Stimulated activated CD8-positive, alpha-beta memory T cell treated with anti-CD3 and anti-CD28 coated beads, Interleukin-15, amount 100 ng/mL, for 4 hours (primary cell): Measurements from ENCODE around the gene NCR2.

Experiments used
- DNase-seq, 2 donors: peaks; one replicate each; pipeline ENCODE4 v3.0.0-alpha.2; 2020; ENCODE audit warnings: low read depth in 2 of 2

The NCR2 gene

DNA sequence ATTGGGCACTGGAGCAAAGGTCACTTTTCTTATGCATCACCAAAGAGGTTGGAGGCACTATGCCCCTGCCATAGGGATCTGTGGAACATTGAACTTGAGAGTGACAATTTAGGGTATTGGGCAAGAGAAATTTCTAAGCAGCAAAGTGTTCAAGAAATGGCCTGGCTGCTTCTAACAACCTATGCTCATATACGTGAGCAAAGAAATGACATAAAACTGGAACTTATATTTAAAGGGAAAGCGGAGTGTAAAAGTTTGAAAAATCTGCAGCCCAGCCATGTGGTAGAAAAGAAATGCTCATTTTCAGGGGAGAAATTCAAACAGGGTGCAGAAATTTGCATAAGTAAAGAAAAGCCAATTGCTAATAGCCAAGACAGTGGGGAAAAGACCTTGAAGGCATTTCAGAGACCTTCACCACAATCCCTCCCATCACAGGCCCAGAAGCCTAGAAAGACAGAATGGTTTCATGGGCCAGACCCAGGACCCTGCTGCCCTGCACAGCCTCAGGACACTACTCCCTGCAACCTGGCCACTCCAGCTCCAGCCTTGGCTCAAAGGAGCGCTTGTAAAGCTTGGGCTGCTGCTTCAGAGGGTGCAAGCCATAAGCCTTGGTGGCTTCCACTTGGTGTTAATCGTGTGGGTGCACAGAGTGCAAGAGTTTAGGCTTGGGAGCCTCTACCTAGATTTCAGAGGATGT, 24.4 kb downstream of the NCR2 start:
- no peak for DNase-seq

DNA sequence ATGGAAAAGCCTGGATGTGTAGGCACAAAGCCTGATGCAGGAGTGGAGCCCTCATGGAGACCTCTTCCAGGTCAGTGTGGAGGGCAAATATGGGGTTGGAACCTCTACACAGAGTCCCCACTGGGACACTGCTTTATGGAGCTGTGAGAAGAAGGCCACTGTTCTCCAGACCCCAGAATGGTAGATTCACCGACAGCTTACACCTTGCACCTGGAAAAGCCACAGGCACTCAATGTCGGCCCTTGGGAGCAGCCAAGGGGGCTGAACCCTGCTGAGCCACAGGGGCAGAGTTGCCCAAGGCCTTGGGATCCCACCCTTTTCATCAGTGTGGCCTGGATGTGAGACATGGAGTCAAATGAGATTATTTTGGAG, 24.9 kb downstream of the NCR2 start:
- no peak for DNase-seq

DNA sequence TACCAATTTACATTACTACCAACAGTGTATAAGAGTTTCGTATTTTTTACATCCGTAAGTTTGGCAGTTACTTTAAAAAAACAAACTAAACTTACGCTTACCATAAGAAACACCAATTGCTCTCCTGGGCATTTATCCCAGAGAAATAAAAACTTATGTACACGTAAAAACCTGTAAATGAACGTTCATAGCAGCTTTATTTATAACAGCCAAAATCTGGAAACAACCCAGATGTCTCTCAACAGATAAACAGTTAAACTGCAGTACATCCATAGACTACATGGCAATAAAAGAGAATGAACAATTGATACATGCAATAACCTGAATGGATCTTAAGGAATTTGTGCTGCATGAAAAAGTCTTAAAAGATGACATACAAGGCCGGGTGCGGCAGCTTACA, 30.7 kb downstream of the NCR2 start:
- no peak for DNase-seq

DNA sequence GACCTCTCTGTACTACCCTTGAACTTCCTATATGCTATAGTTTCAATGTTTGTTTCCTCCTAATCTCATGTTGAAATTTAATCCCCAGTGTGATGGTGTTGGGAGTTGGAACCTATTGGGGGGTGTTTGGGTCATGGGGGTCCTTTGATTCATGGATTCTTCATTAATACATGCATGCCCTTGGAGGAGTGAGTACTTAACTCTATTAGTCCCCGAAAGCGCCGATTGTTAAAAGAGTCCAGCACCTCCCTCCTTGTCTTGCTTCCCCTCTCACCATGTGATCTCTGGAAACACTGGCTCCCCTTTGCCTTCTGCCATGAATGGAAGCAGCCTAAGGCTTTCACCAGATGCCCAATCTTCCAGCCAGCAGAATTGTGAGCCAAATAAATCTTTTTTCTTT, 31.7 kb downstream of the NCR2 start:
- no peak for DNase-seq

DNA sequence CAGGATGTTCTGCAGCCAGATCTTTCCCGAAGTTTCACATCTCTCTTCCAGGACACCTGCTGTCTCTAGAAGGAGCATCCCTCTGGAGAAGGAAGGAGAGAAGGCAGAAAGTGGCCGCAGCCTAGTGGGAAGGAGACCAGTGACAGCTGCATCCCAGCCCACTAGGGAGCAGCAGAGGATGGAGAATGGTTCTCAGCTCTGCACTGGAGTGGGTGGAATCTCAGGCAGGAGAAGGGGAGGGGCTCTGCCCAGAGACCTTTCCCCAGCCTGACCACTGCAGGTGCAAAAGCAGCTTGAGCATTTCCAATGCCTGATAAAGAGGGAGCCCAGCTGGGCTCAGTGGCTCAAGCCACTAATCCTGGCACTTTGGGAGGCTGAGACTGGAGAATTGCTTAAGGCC, 32.3 kb downstream of the NCR2 start:
- no peak for DNase-seq

DNA sequence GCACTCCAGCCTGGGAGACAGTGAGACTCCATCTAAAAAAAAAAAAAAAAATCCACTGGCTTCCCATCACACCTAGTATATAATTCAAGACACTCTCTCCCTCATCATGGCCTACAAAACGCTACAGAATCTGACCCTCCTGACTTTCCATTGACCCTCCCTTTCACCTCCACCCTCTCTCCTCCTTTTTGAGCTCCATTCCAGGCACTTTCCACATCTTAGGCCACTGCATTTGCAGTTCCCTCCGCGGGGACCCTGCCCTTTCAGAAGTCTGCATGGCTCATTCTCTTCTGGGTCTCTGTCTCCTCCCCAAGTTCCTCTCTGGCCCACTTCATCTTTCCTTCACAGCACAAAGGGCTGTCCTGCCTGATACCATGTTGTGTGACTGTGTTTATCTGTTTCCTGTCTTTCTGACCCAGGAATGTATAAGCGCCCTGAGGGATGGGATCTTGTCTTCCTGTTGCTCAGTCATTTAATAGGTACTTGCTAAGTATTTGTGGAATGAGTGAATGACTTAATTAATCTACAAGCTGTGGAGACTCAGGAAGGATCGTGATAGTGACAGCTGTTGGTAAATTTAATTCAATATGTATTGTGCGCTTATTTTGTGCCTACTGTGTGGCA, 35.2 kb downstream of the NCR2 start:
- DNase-seq = no peak

DNA sequence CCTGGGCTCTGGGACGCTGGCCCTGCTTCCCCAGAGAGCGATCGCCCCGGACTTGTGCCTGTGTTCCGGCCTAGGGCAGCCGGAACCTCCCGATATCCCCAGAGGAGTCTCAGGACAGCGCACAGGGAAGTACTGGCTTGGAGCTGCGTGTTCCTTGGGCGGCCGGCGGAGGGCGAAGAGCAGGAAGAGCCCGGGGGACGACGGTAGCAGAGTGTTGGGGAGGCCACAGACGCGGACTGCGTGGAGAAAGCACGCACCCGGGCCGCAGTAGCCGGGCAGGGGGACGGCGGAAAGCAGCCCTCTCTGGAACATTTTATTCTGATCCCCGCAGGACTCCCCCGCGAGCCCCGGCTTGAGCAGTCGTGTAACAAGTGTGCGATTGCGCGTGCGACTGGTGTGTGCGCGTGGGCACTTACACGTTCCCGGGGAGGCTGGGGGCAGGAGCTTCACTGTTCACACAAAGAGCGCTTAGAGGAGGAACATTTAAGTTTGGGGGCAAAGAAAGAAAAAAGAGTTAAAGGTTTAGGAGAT, 36.1 kb downstream of the NCR2 start:
- DNase-seq = no peak

DNA sequence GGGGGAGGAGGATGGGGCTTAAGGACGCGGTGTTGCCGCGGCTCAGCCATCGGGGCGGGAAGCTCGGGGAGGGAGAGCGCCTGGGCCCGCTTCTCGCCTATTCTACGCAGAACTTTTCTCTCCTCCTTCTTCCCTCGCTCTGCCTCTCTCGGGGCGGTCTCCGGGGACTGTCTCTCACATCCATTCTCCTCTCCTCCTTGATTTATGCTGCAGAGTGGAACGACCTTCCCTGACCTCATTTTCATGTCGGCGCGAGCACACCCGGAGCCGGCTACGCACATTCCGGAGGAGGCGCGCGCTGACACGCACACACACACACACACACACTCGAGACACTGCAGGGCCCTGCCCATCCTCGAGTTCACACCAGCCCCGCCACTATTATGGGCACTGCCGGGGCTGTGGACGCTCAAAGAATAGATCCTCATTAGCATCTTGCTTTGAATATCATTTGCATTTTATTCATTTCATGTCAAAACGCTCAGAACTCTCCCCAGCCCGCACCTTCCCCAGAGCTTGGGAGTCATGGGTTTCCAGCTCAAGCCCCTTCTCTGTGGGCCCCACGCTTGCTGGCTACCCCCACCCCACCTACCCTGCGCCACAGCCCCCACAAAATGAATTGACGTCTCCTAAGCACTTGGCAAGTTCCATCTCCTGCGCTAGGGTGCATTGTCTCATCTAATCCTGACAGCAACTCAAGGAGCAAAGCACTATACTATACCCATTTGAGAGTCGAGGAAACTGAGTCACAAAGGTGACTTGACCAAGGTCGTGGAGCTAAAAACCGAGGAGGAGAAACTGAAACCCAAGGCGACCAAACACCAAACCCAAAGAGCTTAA, 36.8 kb downstream of the NCR2 start:
- DNase-seq = no peak

DNA sequence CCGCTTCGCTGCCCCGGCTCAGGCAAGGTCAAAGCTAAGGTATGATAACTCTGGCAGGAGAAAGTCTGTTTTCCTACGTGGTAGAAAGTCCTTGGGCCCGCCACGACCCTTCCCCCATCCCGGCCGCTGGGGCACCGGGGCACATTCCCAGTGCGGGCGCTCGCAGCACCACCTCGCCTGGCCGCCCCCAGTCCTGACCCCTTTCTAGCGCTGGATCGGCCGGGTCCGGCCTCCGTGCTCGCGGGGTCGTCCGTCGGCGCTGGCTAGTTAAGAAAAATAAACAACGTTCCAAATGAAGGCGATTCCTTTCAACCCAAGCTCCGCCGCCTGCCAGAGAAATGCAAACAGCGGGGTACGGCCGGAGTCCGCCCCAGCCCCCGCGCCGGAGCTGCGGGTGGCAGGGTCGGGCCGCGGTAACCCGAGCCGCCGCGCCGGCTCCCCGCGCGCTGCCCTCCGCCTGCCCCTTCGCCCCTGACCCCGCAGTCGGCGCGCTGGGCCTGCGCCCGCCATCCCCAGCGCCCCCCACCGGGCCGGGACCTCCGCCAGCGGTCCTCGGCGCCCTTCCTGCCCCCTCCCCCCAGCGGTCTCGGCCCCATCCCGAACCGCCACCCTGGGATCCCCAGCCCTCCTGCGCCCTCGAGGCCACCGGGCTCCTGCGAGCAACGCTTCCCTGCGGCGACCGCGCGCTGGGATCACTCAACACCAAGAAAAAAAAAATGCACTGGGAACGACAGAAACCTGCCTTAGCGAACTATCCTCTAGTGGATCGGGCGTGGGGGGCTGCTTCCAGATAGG, 37.6 kb downstream of the NCR2 start:
- no peak for DNase-seq

DNA sequence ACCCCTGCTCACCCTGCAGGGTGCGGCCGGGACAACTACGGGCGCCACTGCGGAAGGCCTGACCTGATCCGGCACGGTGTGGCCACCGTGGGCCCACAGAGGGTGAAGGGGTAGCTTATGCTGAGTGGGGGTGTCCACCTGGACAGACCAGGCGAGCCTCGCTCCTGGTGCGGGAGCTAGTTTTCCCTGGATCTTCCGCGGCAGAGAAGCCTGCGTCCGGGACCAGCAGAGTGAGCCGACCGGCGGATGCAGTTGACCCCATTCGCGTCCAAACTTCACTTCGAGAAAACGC, 38.2 kb downstream of the NCR2 start:
- DNase-seq = no peak

DNA sequence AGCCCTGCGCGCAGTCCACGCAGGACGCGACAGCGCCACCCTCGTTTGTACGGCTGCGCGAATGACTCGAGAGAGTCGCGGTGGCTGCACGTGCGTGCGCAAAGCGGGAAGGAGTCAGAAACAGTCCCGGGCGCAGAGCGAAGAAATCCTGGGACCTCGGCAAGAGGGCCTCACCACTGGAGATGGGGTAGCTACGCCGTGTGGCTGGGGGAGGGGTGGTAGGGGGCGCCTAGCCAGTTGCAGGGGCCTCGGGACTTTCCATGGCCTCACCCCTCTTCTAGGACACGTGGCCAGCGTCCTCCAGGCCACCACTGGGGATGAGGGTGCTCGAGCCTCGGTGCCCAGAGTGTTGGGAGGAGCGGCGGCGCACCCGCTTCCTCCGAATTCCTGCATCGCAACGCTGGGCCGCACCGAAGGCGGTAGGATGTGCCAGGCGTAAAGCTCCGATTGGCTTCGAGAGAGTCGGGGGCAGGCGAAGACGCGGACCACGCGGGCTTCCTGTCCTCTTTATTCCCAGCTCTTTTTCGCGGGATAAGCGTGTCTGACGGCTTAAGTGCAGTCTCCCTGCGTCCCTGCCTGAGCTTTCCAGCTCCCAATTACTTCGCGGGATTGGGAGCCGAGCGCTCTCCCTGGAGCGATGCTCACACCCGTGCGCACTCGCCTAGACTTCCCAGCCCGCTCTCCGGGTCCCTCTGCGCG, 38.7 kb downstream of the NCR2 start:
- DNase-seq = no peak

DNA sequence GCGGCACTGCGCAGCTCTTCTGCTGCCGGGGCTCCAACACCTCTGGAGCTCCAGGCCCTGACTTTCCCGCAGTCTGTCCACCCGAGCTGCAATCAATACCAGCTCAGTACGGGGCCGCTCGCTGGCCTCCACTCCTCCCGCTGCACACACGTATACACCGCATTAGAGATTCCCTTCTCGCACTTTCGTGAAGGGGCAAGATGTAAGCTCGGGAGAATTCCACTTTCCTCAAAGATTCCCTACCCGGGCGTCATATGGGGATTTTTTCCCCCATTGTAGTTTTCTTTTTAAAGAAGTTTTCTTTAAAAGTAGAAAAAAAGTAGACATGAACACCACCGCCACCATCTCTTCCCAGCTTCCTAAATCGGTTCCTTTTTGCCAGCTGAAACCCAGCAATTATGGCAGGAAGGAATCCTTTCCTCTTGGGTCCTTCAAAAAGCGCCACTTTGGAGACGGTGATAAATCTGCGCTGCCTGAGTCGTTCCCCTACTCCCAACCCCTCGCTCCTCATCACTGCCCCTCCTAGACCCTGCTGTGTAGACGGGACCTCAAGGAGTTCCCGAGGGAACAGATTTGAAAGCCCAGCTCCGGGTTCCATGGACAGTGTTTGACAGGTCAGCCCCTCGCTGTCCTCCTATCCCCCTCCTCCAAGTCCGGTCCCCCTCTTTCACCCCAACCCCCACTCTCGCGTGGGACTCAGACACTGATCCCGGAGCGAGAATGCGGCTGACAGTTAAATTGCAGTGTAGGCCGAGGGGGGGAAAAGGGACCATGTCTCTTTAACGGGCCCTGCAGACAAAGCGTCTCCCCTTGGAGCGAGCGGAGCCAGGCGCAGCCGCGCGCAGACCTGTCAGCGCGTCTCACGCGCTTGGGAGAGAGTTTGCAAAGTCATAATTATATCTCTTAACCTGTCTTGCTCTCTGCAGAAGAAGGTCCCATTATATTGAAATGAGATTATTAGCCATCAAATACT, 39.5 kb downstream of the NCR2 start:
- no peak for DNase-seq

DNA sequence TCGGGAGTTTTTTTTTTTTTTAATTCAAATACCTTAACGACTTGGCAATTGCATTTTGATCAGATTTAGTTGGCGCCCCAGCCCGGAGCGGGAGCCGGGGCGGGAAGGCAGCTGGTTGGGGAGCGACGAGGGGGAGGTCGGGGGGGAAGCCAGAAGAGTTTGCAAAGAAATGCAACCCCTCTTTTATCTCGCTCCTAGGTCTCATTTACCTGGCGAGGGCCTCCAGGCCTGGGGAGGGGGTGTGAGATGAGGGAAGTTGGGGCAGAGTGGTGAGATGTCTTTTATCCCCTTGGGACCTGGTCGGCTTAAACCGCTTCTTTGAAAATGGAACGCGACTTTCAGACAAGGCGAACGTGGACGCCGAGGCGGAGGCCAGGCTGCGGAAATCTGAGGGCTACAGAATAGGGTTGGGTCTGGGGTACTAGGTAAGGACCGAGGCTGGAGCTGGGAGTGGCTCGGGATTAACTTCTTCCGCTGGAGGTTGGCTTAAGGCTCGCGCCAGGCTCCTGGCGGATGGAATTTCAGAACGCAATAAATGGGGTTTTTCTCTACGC, 40.3 kb downstream of the NCR2 start:
- DNase-seq = no peak

DNA sequence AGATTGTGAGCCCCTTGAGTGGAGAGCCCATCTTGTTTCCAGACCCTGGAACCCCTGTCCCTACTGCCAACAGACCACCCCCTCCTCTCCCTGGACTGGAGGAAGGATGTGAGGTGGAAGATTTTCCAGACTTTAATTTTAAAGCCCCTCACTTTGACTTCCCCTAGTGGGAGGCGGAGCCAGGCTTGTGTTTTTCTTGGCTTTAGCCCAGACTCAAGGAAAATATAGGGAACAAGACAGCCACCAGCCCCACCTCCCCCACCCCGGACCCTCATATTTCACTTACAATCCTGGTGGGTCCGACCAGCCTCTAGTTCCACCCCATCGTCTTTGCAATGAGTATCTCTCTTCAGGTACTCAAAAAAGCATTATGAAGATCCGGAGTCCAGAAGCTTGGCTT, 40.8 kb downstream of the NCR2 start:
- DNase-seq = no peak

DNA sequence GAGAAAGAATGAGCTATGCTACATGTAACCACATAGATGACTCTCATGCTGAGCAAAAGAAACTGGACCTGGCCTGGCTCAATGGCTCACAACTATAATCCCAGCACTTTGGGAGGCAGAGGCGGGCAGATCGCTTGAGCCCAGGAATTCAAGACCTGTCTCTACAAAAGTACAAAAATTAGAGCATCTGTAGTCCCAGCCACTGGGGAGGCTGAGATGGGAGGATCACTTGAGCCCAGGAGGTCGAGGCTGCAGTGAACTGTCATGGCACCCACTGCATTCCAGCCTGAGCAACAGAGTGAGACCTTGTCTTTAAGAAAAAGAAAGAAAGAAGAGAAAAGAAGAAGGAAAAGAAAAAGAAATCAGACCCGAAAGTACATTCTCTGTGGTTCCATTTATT, 41.7 kb downstream of the NCR2 start:
- DNase-seq = no peak

DNA sequence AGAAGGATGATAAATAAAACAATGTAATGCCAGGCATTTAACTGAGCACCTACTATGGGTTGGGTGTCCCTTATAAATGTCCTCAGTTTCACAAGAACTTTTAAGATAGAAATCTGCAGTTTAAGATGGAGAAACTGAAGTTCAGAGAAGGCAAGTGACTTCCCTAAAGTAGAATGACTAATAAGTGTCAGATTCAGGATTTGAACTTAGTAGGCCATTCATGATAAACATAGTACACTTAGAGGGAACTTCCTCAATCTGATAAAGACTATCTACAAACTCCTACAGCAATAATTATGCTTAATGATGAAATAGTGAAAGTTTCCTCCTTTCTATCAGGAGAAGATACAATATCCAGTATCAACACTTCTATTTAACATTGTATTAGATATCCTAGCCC, 43.9 kb downstream of the NCR2 start:
- no peak for DNase-seq

DNA sequence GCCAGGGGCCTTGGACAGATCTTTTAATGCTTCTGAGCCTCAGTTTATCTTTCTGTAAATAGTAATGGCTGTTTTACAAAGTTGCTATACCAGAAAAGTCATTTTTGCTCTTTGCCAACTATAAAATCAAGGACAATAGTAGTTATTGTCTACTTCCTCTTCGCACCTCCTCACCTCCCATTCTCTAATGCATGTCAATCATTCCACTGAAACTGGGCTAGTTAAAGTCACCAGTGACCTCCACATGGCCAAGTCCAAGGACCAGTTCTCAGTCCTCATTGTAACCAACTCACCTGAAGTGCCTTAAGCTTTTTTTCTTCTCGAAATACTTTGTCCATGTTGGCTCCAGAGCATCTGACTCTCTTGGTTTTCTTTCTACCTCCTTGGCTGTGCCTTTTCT, 51.2 kb downstream of the NCR2 start:
- no peak for DNase-seq

DNA sequence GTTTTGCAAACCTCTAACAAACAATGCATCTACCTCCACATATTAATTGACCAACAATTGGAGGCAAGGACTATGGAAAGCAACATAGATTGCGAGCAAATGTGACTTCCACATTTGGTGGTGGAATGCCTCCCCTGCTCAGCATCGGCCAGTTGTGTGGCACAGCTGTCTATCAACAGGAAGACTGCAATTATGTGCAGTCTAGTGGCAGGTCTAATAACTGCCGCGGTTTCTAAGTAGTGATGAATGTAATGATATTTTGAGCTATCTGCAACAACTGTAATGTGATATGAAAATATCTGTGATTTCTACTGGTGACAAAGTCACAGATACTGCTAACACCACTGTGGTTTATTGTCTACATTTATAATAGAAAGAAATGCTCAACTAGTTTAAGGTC, 56.8 kb downstream of the NCR2 start:
- no peak for DNase-seq

DNA sequence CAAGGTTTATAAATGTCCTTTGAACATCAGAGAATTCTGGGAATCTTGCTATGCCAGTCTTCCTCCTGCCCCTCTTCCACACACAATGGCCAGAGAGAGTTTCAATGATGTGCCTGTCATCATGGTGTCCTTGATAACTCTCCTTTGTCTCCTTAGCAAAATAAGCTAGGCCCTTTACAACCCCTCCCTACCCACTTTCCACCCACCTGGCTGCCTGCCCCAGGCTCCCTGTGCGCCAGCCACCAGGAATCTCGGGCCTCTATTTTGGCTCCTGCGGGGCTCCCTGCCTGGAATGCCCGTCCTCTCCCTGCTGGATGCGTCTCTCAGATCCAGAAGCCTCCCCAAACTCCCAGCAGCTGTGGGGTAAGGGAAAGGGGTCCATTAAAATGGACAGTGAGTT, 60.9 kb downstream of the NCR2 start:
- DNase-seq = no peak

DNA sequence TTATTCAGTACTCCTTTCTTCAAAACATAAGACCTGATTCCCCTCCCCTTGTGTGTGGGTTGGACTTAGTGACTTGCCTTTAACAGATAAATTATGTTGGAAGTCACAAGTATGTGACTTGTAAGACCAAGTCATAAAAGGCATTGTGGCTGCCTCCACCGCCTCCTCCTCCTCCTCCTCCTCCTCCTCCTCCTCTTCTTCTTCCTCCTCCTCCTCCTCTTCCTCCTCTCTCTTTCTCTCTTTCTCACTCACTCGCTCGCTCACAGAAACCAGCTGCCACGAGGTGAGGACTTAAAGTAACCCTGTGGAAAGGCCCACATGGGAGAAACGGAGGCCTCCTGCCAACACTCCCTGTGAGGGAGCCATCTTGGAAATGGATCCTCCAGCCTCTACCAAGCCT, 64.0 kb downstream of the NCR2 start:
- no peak for DNase-seq
